Inferior parietal cortex (tissue), 1 donor: ENCODE measurements around the gene KRTAP13-2.

Experiments used
- DNase-seq: peaks from one replicate; pipeline ENCODE4 v3.0.0-alpha.2; 2016; ENCODE audit errors: extremely low spot score

Gene KRTAP13-2

GRCh38 chr21:30326390-30326789, 45.7 kb downstream of the KRTAP13-2 start:
- DNase-seq = no peak
